DND-41 (cell line): Measurements from ENCODE around the gene BPIFB4.

Experiments used
- ATAC-seq: fragments of 200-7000 bp; cut with Tn5 transposase; 3 replicates; pipeline ENCODE4 v1.9.1; 2021; ENCODE audit warnings: low read depth; ENCODE audit not compliant: insufficient read depth
- DNase-seq: peaks from one replicate; pipeline ENCODE4 v3.0.0-alpha.2; 2020
- H2AFZ ChIP-seq: 2 replicates; pipeline ENCODE4 v1.6.0; 2012; ENCODE audit warnings: low read depth, low read length
- H3K27ac ChIP-seq: 2 replicates; pipeline ENCODE4 v1.5.1; 2012; ENCODE audit warnings: low read length, inconsistent platforms
- H3K27me3 ChIP-seq: fragments of 200-600 bp; sonication (generic); 2 replicates; pipeline ENCODE4 v1.6.0; 2012; ENCODE audit warnings: low read length, mild to moderate bottlenecking, inconsistent platforms; ENCODE audit not compliant: insufficient read depth, poor library complexity
- H3K36me3 ChIP-seq: 2 replicates; pipeline ENCODE4 v1.5.1; 2012; ENCODE audit warnings: low read length, inconsistent platforms; ENCODE audit not compliant: insufficient read depth
- H3K4me1 ChIP-seq: 2 replicates; pipeline ENCODE4 v1.5.1; 2012; ENCODE audit warnings: mild to moderate bottlenecking, low read length; ENCODE audit not compliant: insufficient read depth
- H3K4me2 ChIP-seq: 2 replicates; pipeline ENCODE4 v1.6.0; 2012; ENCODE audit warnings: mild to moderate bottlenecking, moderate library complexity, low read length, inconsistent platforms; ENCODE audit not compliant: insufficient read depth
- H3K4me3 ChIP-seq, 2 experiments: fragments of 200-600 bp in 1 of 2; shearing (Covaris generic) in 1 of 2; 2 replicates each; pipeline ENCODE4 v1.5.1; 2012 to 2016; ENCODE audit warnings: inconsistent platforms in 2 of 2, low read length in 2 of 2, mild to moderate bottlenecking in 2 of 2, low read depth in 1 of 2, moderate library complexity in 1 of 2
- H3K79me2 ChIP-seq: 2 replicates; pipeline ENCODE4 v1.6.0; 2012; ENCODE audit warnings: low read length, inconsistent platforms; ENCODE audit not compliant: insufficient read depth
- H3K9ac ChIP-seq: 2 replicates; pipeline ENCODE4 v1.6.0; 2012; ENCODE audit warnings: low read depth, mild to moderate bottlenecking, inconsistent platforms, low read length, moderate library complexity
- H3K9me3 ChIP-seq: 2 replicates; pipeline ENCODE4 v1.5.1; 2012; ENCODE audit warnings: low read length, moderate library complexity, mild to moderate bottlenecking, inconsistent platforms; ENCODE audit not compliant: insufficient read depth, severe bottlenecking
- H4K20me1 ChIP-seq: 2 replicates; pipeline ENCODE4 v1.6.0; 2012; ENCODE audit warnings: low read length; ENCODE audit not compliant: insufficient read depth
- EZH2 ChIP-seq: IDR thresholded peaks from 3 replicates; pipeline ENCODE4 v1.6.1; 2012; ENCODE audit warnings: borderline replicate concordance, low read depth, mild to moderate bottlenecking, moderate library complexity, low read length, inconsistent platforms; ENCODE audit not compliant: severe bottlenecking
- TF ChIP-seq, protein P1 (sequence below): IDR thresholded peaks from 2 replicates; pipeline ENCODE4 v1.5.1; 2012; ENCODE audit warnings: borderline replicate concordance, low read length, moderate library complexity, mild to moderate bottlenecking; ENCODE audit not compliant: poor library complexity, severe bottlenecking; ENCODE audit errors: extremely low read depth

BPIFB4 gene

DNA sequence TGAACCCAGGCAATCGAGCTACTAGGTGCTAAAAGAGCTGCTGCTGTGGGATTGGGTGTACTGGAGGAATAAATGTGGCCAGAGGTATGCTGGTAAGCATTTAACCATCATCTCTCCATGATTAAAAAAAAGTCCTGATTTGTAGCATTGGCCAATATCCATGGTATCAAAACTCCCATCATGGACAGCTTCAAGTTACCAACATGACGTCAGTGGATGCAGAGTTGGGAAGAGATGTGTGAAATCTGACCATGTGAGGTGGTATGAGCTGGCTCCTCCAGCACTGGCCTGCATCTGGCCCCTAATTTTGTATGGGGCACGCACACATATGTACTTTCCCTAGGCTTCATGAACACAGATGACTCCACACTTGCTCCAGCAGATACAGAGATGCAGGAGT lies 11.7 kb downstream of the BPIFB4 start:
- no peak overlapping the region for H3K4me2 ChIP-seq
- H3K27ac ChIP-seq: no peak overlapping the region
- TF ChIP-seq, protein P1, sequence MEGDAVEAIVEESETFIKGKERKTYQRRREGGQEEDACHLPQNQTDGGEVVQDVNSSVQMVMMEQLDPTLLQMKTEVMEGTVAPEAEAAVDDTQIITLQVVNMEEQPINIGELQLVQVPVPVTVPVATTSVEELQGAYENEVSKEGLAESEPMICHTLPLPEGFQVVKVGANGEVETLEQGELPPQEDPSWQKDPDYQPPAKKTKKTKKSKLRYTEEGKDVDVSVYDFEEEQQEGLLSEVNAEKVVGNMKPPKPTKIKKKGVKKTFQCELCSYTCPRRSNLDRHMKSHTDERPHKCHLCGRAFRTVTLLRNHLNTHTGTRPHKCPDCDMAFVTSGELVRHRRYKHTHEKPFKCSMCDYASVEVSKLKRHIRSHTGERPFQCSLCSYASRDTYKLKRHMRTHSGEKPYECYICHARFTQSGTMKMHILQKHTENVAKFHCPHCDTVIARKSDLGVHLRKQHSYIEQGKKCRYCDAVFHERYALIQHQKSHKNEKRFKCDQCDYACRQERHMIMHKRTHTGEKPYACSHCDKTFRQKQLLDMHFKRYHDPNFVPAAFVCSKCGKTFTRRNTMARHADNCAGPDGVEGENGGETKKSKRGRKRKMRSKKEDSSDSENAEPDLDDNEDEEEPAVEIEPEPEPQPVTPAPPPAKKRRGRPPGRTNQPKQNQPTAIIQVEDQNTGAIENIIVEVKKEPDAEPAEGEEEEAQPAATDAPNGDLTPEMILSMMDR: no peak
- TF ChIP-seq EZH2: no peak
- DNase-seq (no peak), ATAC-seq (no peak)
- H2AFZ ChIP-seq: no peak overlapping the region
- no peaks in the 10 kb centered on the region for H3K4me1 ChIP-seq
- no peaks in the 10 kb centered on the region for H3K79me2 ChIP-seq
- no peaks in the 10 kb centered on the region for H3K9me3 ChIP-seq
- H3K36me3 ChIP-seq: no peaks in the 10 kb centered on the region
- no peaks in the 10 kb centered on the region for H4K20me1 ChIP-seq
- H3K27me3 ChIP-seq: peaks cover 3% of the 10 kb centered on the region
- H3K9ac ChIP-seq: no peak overlapping the region
- H3K4me3 ChIP-seq: no peak overlapping the region

DNA sequence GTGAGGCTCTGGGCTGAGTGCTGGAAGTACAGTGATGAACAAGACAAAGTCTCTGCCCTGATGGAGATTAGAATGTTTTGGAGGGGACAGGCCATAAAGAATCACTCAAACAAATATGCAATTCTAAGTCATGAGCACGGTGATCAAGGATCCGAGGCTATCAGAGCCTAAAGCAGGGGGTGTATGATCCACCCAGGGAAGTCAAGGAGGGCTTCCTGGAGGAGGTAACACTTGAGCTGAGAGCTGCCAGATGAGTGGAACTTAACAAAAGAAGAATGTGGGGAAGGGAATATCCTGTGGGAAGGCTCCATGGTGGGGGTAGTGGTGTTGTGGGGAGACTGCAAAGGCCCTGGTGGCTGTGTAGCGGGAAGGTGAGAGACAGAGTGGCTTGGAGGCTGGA lies 12.2 kb downstream of the BPIFB4 start:
- no peak overlapping the region for H2AFZ ChIP-seq
- no peaks in the 10 kb centered on the region for H3K79me2 ChIP-seq
- no peaks in the 10 kb centered on the region for H3K4me1 ChIP-seq
- TF ChIP-seq, protein P1: no peak
- no peak for TF ChIP-seq EZH2
- H3K4me3 ChIP-seq: no peak overlapping the region
- H3K27me3 ChIP-seq: peaks cover 3% of the 10 kb centered on the region
- H3K4me2 ChIP-seq: no peak overlapping the region
- no peaks in the 10 kb centered on the region for H4K20me1 ChIP-seq
- no peaks in the 10 kb centered on the region for H3K9me3 ChIP-seq
- no peak overlapping the region for H3K9ac ChIP-seq
- DNase-seq (no peak), ATAC-seq (no peak)
- no peak overlapping the region for H3K27ac ChIP-seq
- H3K36me3 ChIP-seq: no peaks in the 10 kb centered on the region

DNA sequence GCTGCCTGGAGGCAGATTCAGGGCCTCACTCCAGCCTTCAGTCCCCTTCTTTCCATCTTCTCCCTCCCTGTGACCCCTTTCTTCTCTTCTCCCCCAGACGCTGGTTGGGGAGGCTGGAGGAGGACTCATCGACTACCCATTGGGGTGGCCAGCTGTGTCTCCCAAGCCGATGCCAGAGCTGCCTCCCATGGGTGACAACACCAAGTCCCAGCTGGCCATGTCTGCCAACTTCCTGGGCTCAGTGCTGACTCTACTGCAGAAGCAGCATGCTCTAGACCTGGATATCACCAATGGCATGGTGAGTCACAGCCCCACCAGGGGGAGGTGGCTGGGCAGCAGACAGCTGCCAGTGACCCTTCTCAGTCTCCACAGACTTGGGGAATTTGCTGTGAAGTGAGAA lies 12.9 kb downstream of the BPIFB4 start:
- no peaks in the 10 kb centered on the region for H3K79me2 ChIP-seq
- H3K36me3 ChIP-seq: no peaks in the 10 kb centered on the region
- H3K27me3 ChIP-seq: peaks cover 2% of the 10 kb centered on the region
- H3K9me3 ChIP-seq: no peaks in the 10 kb centered on the region
- TF ChIP-seq, protein P1: no peak
- no peak for TF ChIP-seq EZH2
- ATAC-seq (no peak), DNase-seq (no peak)
- no peak overlapping the region for H3K4me2 ChIP-seq
- no peak overlapping the region for H2AFZ ChIP-seq
- no peak overlapping the region for H3K4me3 ChIP-seq
- H4K20me1 ChIP-seq: no peaks in the 10 kb centered on the region
- H3K9ac ChIP-seq: no peak overlapping the region
- H3K4me1 ChIP-seq: no peaks in the 10 kb centered on the region
- H3K27ac ChIP-seq: no peak overlapping the region

DNA sequence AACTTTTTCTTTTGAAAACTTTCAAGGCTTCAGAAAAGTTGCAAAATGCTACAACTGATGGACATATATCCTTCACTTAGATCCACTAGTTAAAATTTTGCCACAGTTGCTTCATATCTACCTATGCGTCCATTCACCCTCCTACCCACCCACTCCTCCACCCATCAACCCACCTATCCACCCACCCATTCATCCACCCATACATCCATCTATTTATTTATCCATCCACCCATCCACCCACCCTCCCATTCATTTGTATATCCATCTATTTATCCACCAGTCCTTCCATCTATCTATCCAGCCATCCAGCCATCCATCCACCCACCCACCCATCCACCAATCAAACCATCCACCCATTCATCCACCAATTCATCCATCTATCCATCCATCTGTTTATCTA lies 13.6 kb downstream of the BPIFB4 start:
- Histone ChIP-seq H3K4me1 (no peaks in the 10 kb centered on the region), H3K9me3 (no peaks in the 10 kb centered on the region), H3K4me3 (no peak overlapping the region), H3K4me2 (no peak overlapping the region), H3K79me2 (no peaks in the 10 kb centered on the region), H3K27ac (no peak overlapping the region), H4K20me1 (no peaks in the 10 kb centered on the region), H3K36me3 (no peaks in the 10 kb centered on the region), H3K27me3 (no peaks in the 10 kb centered on the region), H3K9ac (no peak overlapping the region), H2AFZ (no peak overlapping the region)
- no peak for TF ChIP-seq EZH2
- TF ChIP-seq, protein P1: no peak
- no peak for DNase-seq
- no peak for ATAC-seq
